ENCODE data around the gene STAU1. TPM values are rescaled to one million over a fixed set of nuclear protein-coding genes. Genes with fewer than 3 reads are reported as not detected.
"Not testable (repeated sequence)": the region's sequence is repeated elsewhere in the genome, so short reads cannot be mapped to it uniquely, and the experiment has no call there.

Gene STAU1
- total RNA-seq, 2 donors from 2014 or later: 90.2 to 95.5 TPM

- no peak overlapping the region for H3K27ac ChIP-seq (ENCODE audit: low read depth, low read length)
- TF ChIP-seq, protein P1, sequence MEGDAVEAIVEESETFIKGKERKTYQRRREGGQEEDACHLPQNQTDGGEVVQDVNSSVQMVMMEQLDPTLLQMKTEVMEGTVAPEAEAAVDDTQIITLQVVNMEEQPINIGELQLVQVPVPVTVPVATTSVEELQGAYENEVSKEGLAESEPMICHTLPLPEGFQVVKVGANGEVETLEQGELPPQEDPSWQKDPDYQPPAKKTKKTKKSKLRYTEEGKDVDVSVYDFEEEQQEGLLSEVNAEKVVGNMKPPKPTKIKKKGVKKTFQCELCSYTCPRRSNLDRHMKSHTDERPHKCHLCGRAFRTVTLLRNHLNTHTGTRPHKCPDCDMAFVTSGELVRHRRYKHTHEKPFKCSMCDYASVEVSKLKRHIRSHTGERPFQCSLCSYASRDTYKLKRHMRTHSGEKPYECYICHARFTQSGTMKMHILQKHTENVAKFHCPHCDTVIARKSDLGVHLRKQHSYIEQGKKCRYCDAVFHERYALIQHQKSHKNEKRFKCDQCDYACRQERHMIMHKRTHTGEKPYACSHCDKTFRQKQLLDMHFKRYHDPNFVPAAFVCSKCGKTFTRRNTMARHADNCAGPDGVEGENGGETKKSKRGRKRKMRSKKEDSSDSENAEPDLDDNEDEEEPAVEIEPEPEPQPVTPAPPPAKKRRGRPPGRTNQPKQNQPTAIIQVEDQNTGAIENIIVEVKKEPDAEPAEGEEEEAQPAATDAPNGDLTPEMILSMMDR (conservative IDR thresholded peaks at IDR 0.05): no peak
- no peaks in the 10 kb centered on the region for H3K9me3 Mint-ChIP-seq
- no peaks in the 10 kb centered on the region for H3K27me3 Mint-ChIP-seq (ENCODE audit: insufficient read depth)
- H3K4me1 Mint-ChIP-seq: peaks cover 3% of the 10 kb centered on the region
- peaks cover 37% of the 10 kb centered on the region for H3K36me3 ChIP-seq (ENCODE audit: control insufficient read depth, insufficient read depth, low read length)
- H3K9ac ChIP-seq (ENCODE audit: extremely low read depth, low read length, poor library complexity, severe bottlenecking): no peak overlapping the region
- H3K4me3 ChIP-seq (ENCODE audit: low read length): no peak overlapping the region
- no peaks in the 10 kb centered on the region for H3K9me3 ChIP-seq (ENCODE audit: control insufficient read depth, low read length)
- no peaks in the 10 kb centered on the region for H3K27me3 ChIP-seq (ENCODE audit: control insufficient read depth, insufficient read depth, low read length, poor library complexity, severe bottlenecking)
- no peak overlapping the region for H3K4me3 Mint-ChIP-seq
- H3K27ac Mint-ChIP-seq: no peak overlapping the region
- H3K4me1 ChIP-seq (ENCODE audit: control insufficient read depth, insufficient read depth, low read length): no peaks in the 10 kb centered on the region
- no peak for DNase-seq
- H3K36me3 Mint-ChIP-seq (ENCODE audit: low read depth): peaks cover 57% of the 10 kb centered on the region
Measured at GRCh38 chr20:49138431-49138830, 49.7 kb downstream of the STAU1 start.

GRCh38 chr20:49136817-49137571 is 51.1 kb downstream of the STAU1 start:
- Mint-ChIP-seq H3K27ac (no peak overlapping the region), H3K4me1 (peaks cover 5% of the 10 kb centered on the region), H3K4me3 (no peak overlapping the region), H3K27me3 (ENCODE audit: insufficient read depth) (no peaks in the 10 kb centered on the region), H3K9me3 (no peaks in the 10 kb centered on the region), H3K36me3 (ENCODE audit: low read depth) (peaks cover 57% of the 10 kb centered on the region)
- Histone ChIP-seq H3K4me1 (ENCODE audit: control insufficient read depth, insufficient read depth, low read length) (no peaks in the 10 kb centered on the region), H3K27me3 (ENCODE audit: control insufficient read depth, insufficient read depth, low read length, poor library complexity, severe bottlenecking) (no peaks in the 10 kb centered on the region), H3K36me3 (ENCODE audit: control insufficient read depth, insufficient read depth, low read length) (peaks cover 37% of the 10 kb centered on the region), H3K9ac (ENCODE audit: extremely low read depth, low read length, poor library complexity, severe bottlenecking) (no peak overlapping the region), H3K4me3 (ENCODE audit: low read length) (no peak overlapping the region), H3K27ac (ENCODE audit: low read depth, low read length) (no peak overlapping the region), H3K9me3 (ENCODE audit: control insufficient read depth, low read length) (no peaks in the 10 kb centered on the region)
- TF ChIP-seq, protein P1 (conservative IDR thresholded peaks at IDR 0.05): no peak
- WGBS, 2 experiments (ENCODE audit: insufficient coverage in 1 of 2, insufficient read length in 1 of 2): 94 to 95% methylated on average over 8 to 15 of the region's 15 CpGs
- no peak for DNase-seq

DNA sequence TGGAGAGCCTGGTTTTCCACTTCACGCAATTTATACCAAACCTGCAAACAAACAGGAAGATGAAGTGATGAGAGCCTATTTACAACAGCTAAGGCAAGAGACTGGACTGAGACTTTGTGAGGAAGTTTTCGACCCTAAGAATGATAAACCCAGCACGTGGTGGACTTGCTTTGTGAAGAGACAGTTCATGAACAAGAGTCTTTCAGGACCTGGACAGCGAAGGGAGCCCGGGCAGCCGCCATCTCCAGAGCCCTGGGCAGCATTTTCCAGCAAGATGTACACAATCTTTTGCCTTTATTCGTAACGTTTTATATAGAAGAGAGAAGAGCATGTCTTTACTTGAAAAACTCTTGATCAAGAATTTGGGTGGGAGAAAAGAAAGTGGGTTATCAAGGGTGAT is 53.3 kb downstream of the STAU1 start:
- peaks cover 49% of the 10 kb centered on the region for H3K36me3 ChIP-seq (ENCODE audit: control insufficient read depth, insufficient read depth, low read length)
- not testable (repeated sequence) for H3K27ac ChIP-seq (ENCODE audit: low read depth, low read length); H3K27me3 Mint-ChIP-seq (ENCODE audit: insufficient read depth); H3K27ac Mint-ChIP-seq; DNase-seq; H3K4me3 Mint-ChIP-seq; H3K9me3 ChIP-seq (ENCODE audit: control insufficient read depth, low read length); H3K4me1 ChIP-seq (ENCODE audit: control insufficient read depth, insufficient read depth, low read length); H3K27me3 ChIP-seq (ENCODE audit: control insufficient read depth, insufficient read depth, low read length, poor library complexity, severe bottlenecking); H3K9me3 Mint-ChIP-seq; H3K9ac ChIP-seq (ENCODE audit: extremely low read depth, low read length, poor library complexity, severe bottlenecking); H3K4me3 ChIP-seq (ENCODE audit: low read length); H3K4me1 Mint-ChIP-seq
- 94% methylated on average over 7 to 8 of the region's 8 CpGs for WGBS, 2 experiments (ENCODE audit: insufficient coverage in 1 of 2, insufficient read length in 1 of 2)
- H3K36me3 Mint-ChIP-seq (ENCODE audit: low read depth): peaks cover 62% of the 10 kb centered on the region

DNA sequence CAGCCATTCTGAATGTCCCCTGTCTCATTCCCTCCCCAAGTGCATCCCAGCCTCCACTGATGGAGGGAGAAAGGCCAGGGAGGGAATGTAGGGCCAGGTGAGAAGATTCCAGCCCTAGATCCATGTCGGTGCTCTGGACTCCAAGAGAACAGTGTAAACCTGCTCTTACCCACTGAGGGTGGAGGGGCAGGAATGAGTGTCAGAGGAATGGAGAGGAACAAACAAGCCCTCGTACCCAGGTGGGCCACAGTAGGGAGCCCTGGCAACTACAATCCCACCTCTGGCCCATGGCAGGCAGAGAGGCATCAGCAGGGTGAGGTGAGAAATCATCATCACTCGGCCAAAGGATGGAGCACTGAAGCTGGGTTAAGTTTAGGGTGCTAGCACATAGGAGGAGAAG is 54.6 kb downstream of the STAU1 start:
- Mint-ChIP-seq H3K27me3 (ENCODE audit: insufficient read depth) (no peaks in the 10 kb centered on the region), H3K4me3 (no peak overlapping the region), H3K27ac (peak overlapping the region; percentile 70), H3K36me3 (ENCODE audit: low read depth) (peaks cover 54% of the 10 kb centered on the region), H3K4me1 (peaks cover 5% of the 10 kb centered on the region), H3K9me3 (no peaks in the 10 kb centered on the region)
- no peak overlapping the region for H3K4me3 ChIP-seq (ENCODE audit: low read length)
- peaks cover 46% of the 10 kb centered on the region for H3K36me3 ChIP-seq (ENCODE audit: control insufficient read depth, insufficient read depth, low read length)
- TF ChIP-seq, protein P1 (conservative IDR thresholded peaks at IDR 0.05): no peak
- no peak overlapping the region for H3K9ac ChIP-seq (ENCODE audit: extremely low read depth, low read length, poor library complexity, severe bottlenecking)
- no peaks in the 10 kb centered on the region for H3K27me3 ChIP-seq (ENCODE audit: control insufficient read depth, insufficient read depth, low read length, poor library complexity, severe bottlenecking)
- no peaks in the 10 kb centered on the region for H3K9me3 ChIP-seq (ENCODE audit: control insufficient read depth, low read length)
- H3K4me1 ChIP-seq (ENCODE audit: control insufficient read depth, insufficient read depth, low read length): no peaks in the 10 kb centered on the region
- no peak overlapping the region for H3K27ac ChIP-seq (ENCODE audit: low read depth, low read length)
- WGBS, 2 experiments (ENCODE audit: insufficient coverage in 1 of 2, insufficient read length in 1 of 2): 87 to 92% methylated on average over 2 to 3 of the region's 3 CpGs
- no peak for DNase-seq

Data from endodermal cell (in vitro differentiated cells).